K562 (cell line): ENCODE measurements around the gene OSCP1.

Experiments used
- BRF2 ChIP-seq: IDR thresholded peaks from 3 replicates; pipeline ENCODE4 v1.6.1; 2011; ENCODE audit warnings: borderline replicate concordance, mild to moderate bottlenecking; ENCODE audit not compliant: insufficient read length, insufficient read depth
- CCAR2 ChIP-seq: fragments of 200-400 bp; formaldehyde crosslinking; IDR thresholded peaks from 2 replicates; pipeline ENCODE4 v1.6.1; 2017; ENCODE audit warnings: mild to moderate bottlenecking, low read depth, low read length
- CHD2 ChIP-seq: IDR thresholded peaks from 2 replicates; pipeline ENCODE4 v1.6.1; 2011; ENCODE audit warnings: low read depth, low read length
- CTCF ChIP-seq, 3 experiments: IDR thresholded peaks in 2 of 3; conservative IDR thresholded peaks in 1 of 3; 2 replicates each; pipeline ENCODE4 v1.5.1; 2011 to 2012; ENCODE audit warnings: low read length in 3 of 3, mild to moderate bottlenecking in 3 of 3, control low read depth in 2 of 3, improper control_type of control experiment in 1 of 3, inconsistent platforms in 1 of 3, low read depth in 1 of 3, mixed read lengths in 1 of 3, moderate library complexity in 1 of 3; ENCODE audit not compliant: insufficient read depth in 2 of 3
- ELF4 ChIP-seq: fragments of 450-650 bp; formaldehyde crosslinking; IDR thresholded peaks from 2 replicates; pipeline ENCODE4 v1.4.0; 2022; ENCODE audit warnings: missing genetic modification characterization
- MAFK ChIP-seq: IDR thresholded peaks from 2 replicates; pipeline ENCODE4 v1.6.1; 2011; ENCODE audit warnings: low read length, improper control_type of control experiment
- MLX ChIP-seq, 2 experiments: fragments of 450-650 bp in 1 of 2; sonication (generic) in 1 of 2; formaldehyde crosslinking; conservative IDR thresholded peaks; 2 replicates each; pipeline versions ENCODE4 v1.4.0 to v1.8.1; 2020 to 2022; ENCODE audit warnings: mild to moderate bottlenecking in 1 of 2, missing genetic modification reagents in 1 of 2
- POLR2A ChIP-seq: fragments of 450-650 bp; conservative IDR thresholded peaks from 2 replicates; pipeline ENCODE4 v1.6.1; 2016
- POLR3G ChIP-seq: IDR thresholded peaks from 2 replicates; pipeline ENCODE4 v1.6.1; 2011; ENCODE audit not compliant: insufficient read length, insufficient replicate concordance; ENCODE audit errors: extremely low read depth
- SMARCA5 ChIP-seq: fragments of 450-650 bp; IDR thresholded peaks from 2 replicates; pipeline ENCODE4 v1.6.1; 2016
- SMC3 ChIP-seq: conservative IDR thresholded peaks from 2 replicates; pipeline ENCODE4 v1.6.1; 2011; ENCODE audit warnings: low read depth, low read length, improper control_type of control experiment; ENCODE audit not compliant: insufficient read depth

GRCh38 chr1:36475910-36476604, 25.8 kb upstream of the OSCP1 start:
- TF ChIP-seq ELF4 (CRISPR knock-in tag) = no peak
- no peak for TF ChIP-seq POLR2A
- TF ChIP-seq CTCF (IDR thresholded peaks at IDR 0.05 in 2 of 3, conservative IDR thresholded peaks at IDR 0.05 in 1 of 3; ENCODE audit: insufficient read depth in 2 of 3, low read depth in 1 of 3, low read length in 3 of 3) = peak in 1 of 3 experiments; percentile 31; a peak in 2 of 6 replicates
- no peak for TF ChIP-seq CCAR2
- TF ChIP-seq SMARCA5 = no peak
- no peak for TF ChIP-seq BRF2
- no peak for TF ChIP-seq CHD2
- no peak for TF ChIP-seq MLX (CRISPR knock-in tag; conservative IDR thresholded peaks at IDR 0.05)
- no peak for TF ChIP-seq POLR3G
- no peak for TF ChIP-seq MAFK
- no peak for TF ChIP-seq SMC3
